ENCODE measurements around the gene INPP5A.

Gene INPP5A

GRCh38 chr10:132583456-132583855, 45.9 kb downstream of the INPP5A start:
- H3K4me3 ChIP-seq (ENCODE audit: low read length, poor library complexity, severe bottlenecking): no peak overlapping the region
- H3K4me1 ChIP-seq (ENCODE audit: insufficient read depth, low read length, poor library complexity, severe bottlenecking): peaks cover 17% of the 10 kb centered on the region
- H3K36me3 ChIP-seq (ENCODE audit: insufficient read depth, low read length): peaks cover 6% of the 10 kb centered on the region; the same call in 1 of the 2 replicates
- H3K9me3 ChIP-seq (ENCODE audit: insufficient read depth, low read depth, low read length): no peaks in the 10 kb centered on the region
- no peak for TF ChIP-seq CTCF (conservative IDR thresholded peaks at IDR 0.05; ENCODE audit: low read length)
- TF ChIP-seq EZH2phosphoT487 (IDR thresholded peaks at IDR 0.05; ENCODE audit: borderline replicate concordance): no peak
- H2AFZ ChIP-seq (ENCODE audit: low read length): no peak overlapping the region
- peaks cover 96% of the 10 kb centered on the region for H3K79me2 ChIP-seq (ENCODE audit: insufficient read depth, low read length)
- H3K27me3 ChIP-seq (ENCODE audit: insufficient read depth, low read length, poor library complexity, severe bottlenecking): no peaks in the 10 kb centered on the region
- H3K9me2 ChIP-seq (replicated peaks; ENCODE audit: low read depth, low read length): no peaks in the 10 kb centered on the region
- no peak overlapping the region for H3K9ac ChIP-seq (ENCODE audit: low read depth, low read length, poor library complexity, severe bottlenecking)
- H3K4me2 ChIP-seq (ENCODE audit: low read depth, low read length, poor library complexity, severe bottlenecking): no peak overlapping the region
- no peaks in the 10 kb centered on the region for H3F3A ChIP-seq (ENCODE audit: low read depth)
- H4K20me1 ChIP-seq (ENCODE audit: insufficient read depth, low read length, poor library complexity, severe bottlenecking): peaks cover 20% of the 10 kb centered on the region

GRCh38 chr10:132584081-132584480, 46.5 kb downstream of the INPP5A start:
- H3K4me1 ChIP-seq (ENCODE audit: insufficient read depth, low read length, poor library complexity, severe bottlenecking): peaks cover 24% of the 10 kb centered on the region

GRCh38 chr10:132585732-132586722, 48.4 kb downstream of the INPP5A start:
- peaks cover 12% of the 10 kb centered on the region for H4K20me1 ChIP-seq (ENCODE audit: insufficient read depth, low read length, poor library complexity, severe bottlenecking)
- no peak overlapping the region for H3K9ac ChIP-seq (ENCODE audit: low read depth, low read length, poor library complexity, severe bottlenecking)
- H3K36me3 ChIP-seq (ENCODE audit: insufficient read depth, low read length): peaks cover 1% of the 10 kb centered on the region; the same call in 1 of the 2 replicates
- H3K27me3 ChIP-seq (ENCODE audit: insufficient read depth, low read length, poor library complexity, severe bottlenecking): no peaks in the 10 kb centered on the region
- no peaks in the 10 kb centered on the region for H3F3A ChIP-seq (ENCODE audit: low read depth)
- no peak overlapping the region for H2AFZ ChIP-seq (ENCODE audit: low read length)
- H3K4me3 ChIP-seq (ENCODE audit: low read length, poor library complexity, severe bottlenecking): no peak overlapping the region
- TF ChIP-seq EZH2phosphoT487 (IDR thresholded peaks at IDR 0.05; ENCODE audit: borderline replicate concordance): no peak
- no peak for TF ChIP-seq CTCF (conservative IDR thresholded peaks at IDR 0.05; ENCODE audit: low read length)
- no peaks in the 10 kb centered on the region for H3K9me2 ChIP-seq (replicated peaks; ENCODE audit: low read depth, low read length)
- H3K4me1 ChIP-seq (ENCODE audit: insufficient read depth, low read length, poor library complexity, severe bottlenecking): peaks cover 16% of the 10 kb centered on the region
- H3K4me2 ChIP-seq (ENCODE audit: low read depth, low read length, poor library complexity, severe bottlenecking): no peak overlapping the region
- no peaks in the 10 kb centered on the region for H3K9me3 ChIP-seq (ENCODE audit: insufficient read depth, low read depth, low read length)
- H3K79me2 ChIP-seq (ENCODE audit: insufficient read depth, low read length): peaks cover 96% of the 10 kb centered on the region

More at GRCh38 chr10:132584081-132584480, 46.5 kb downstream of the INPP5A start:
- Histone ChIP-seq H3K4me2 (ENCODE audit: low read depth, low read length, poor library complexity, severe bottlenecking) (no peak overlapping the region), H3K9me3 (ENCODE audit: insufficient read depth, low read depth, low read length) (no peaks in the 10 kb centered on the region), H3K36me3 (ENCODE audit: insufficient read depth, low read length) (peaks cover 6% of the 10 kb centered on the region; the same call in 1 of the 2 replicates), H3K79me2 (ENCODE audit: insufficient read depth, low read length) (peaks cover 96% of the 10 kb centered on the region), H4K20me1 (ENCODE audit: insufficient read depth, low read length, poor library complexity, severe bottlenecking) (peaks cover 18% of the 10 kb centered on the region), H3K9me2 (replicated peaks; ENCODE audit: low read depth, low read length) (no peaks in the 10 kb centered on the region), H3K27me3 (ENCODE audit: insufficient read depth, low read length, poor library complexity, severe bottlenecking) (no peaks in the 10 kb centered on the region), H2AFZ (ENCODE audit: low read length) (no peak overlapping the region), H3F3A (ENCODE audit: low read depth) (no peaks in the 10 kb centered on the region), H3K4me3 (ENCODE audit: low read length, poor library complexity, severe bottlenecking) (no peak overlapping the region), H3K9ac (ENCODE audit: low read depth, low read length, poor library complexity, severe bottlenecking) (no peak overlapping the region)
- TF ChIP-seq CTCF (conservative IDR thresholded peaks at IDR 0.05; ENCODE audit: low read length) (no peak), EZH2phosphoT487 (IDR thresholded peaks at IDR 0.05; ENCODE audit: borderline replicate concordance) (no peak)

All from Loucy (cell line).